Endometrium (tissue), 2 donors: ENCODE data around the gene SRRM4.

ENCODE experiments used
- FAIRE-seq: peaks from 2 replicates; lab custom pipeline; 2012; peaks lifted over from hg19 to GRCh38; lab: Jason Lieb, UNC
- donor health status: control.
- donor health status: control.

SRRM4 gene

DNA sequence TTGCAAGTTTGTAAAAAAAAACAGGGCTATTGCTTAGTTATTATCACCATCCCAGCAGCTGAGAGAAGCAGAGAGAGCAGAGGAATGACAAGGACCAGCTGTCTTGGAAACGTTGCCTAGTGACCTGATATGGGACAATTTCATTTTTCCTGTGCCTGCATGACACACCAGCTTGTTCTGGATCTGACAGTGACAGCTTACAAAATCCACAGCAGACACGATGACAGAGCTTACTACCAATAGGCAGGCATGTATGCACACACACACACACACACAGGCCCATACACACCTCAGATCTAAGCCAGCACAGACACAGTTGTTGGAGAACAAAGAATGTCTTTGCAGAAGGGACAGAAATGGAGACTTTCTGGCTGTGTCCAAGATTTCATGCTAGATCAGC, 222.8 kb downstream of the SRRM4 start:
- FAIRE-seq: no peak

- no peak for FAIRE-seq
Measured at GRCh38 chr12:119204671-119205285, 223.4 kb downstream of the SRRM4 start.

- FAIRE-seq: no peak
Measured at GRCh38 chr12:119206348-119207062, 225.2 kb downstream of the SRRM4 start.

- no peak for FAIRE-seq
Measured at GRCh38 chr12:119207063-119207560, 225.8 kb downstream of the SRRM4 start.

- FAIRE-seq: no peak
Measured at GRCh38 chr12:119208626-119209061, 227.3 kb downstream of the SRRM4 start.

DNA sequence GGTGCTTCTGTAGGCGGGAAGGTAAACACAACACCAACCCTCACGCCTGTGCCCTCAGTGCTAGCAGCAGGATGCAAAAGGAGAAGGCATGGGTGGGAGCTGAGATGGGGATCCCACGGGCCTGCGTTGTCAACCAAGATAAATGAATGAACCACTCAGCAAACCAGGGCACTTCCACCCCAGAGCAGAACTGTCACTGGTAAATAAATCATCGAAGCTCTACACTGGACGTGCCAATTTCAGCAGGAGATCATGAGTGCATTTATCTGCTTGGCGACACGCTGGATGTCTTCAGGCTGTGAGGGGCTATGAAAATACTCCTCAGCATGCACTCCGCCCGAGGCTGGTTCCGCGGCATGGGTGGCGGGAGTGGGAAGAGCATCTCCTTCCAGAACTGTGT, 230.5 kb downstream of the SRRM4 start:
- FAIRE-seq: no peak
